GM12878 (cell line): ENCODE results near the gene ZNF423. TPM values are rescaled to one million over a fixed set of nuclear protein-coding genes. Genes with fewer than 3 reads are reported as not detected.

Experiments used
- ATAC-seq: fragments of 200-7000 bp; cut with Tn5 transposase; 3 replicates; pipeline ENCODE4 v1.9.1; 2020; ENCODE audit warnings: mild to moderate bottlenecking, moderate library complexity
- BruUV-seq: library from RNA; stranded (reverse); fragments of 400-500 nt; replicated peaks from 2 replicates; lab custom pipeline; 2021; lab: Mats Ljungman, UMichigan
- CTCF ChIA-PET: fragments of 300-600 bp; sonication (Branson Sonifier 250); formaldehyde crosslinking; extraction: SDS; loops from one replicate; lab custom pipeline; 2021; ENCODE audit warnings: inconsistent platforms; lab: Yijun Ruan, JAX
- POLR2A ChIA-PET: fragments of 350-600 bp; formaldehyde crosslinking; extraction: SDS; loops from one replicate; lab custom pipeline; 2021; ENCODE audit warnings: inconsistent platforms; lab: Charles Lee
- RAD21 ChIA-PET: fragments of 300-600 bp; sonication (Branson Sonifier 250); formaldehyde crosslinking; loops from one replicate; lab custom pipeline; 2023; ENCODE audit warnings: antibody characterized with exemption; ENCODE audit not compliant: unreplicated experiment; lab: Charles Lee
- SMC1A ChIA-PET: fragments of 300-600 bp; sonication (Branson Sonifier 250); formaldehyde crosslinking; loops from one replicate; lab custom pipeline; 2023; ENCODE audit not compliant: unreplicated experiment, uncharacterized antibody; lab: Charles Lee
- DNase-seq: peaks from one replicate; pipeline ENCODE4 v3.0.0-alpha.2; 2011; ENCODE audit warnings: low read depth, low spot score
- FAIRE-seq: peaks from 3 replicates; lab custom pipeline; 2011; peaks lifted over from hg19 to GRCh38; lab: Jason Lieb, UNC
- H2AFZ ChIP-seq: 2 replicates; pipeline ENCODE4 v1.6.0; 2011; ENCODE audit warnings: low read depth, low read length, control low read depth; ENCODE audit not compliant: control insufficient read depth
- H3K27ac ChIP-seq: 2 replicates; pipeline ENCODE4 v1.5.1; 2011; ENCODE audit warnings: control low read depth; ENCODE audit not compliant: control insufficient read depth, insufficient read depth
- H3K27me3 ChIP-seq, 2 experiments: replicated peaks in 1 of 2; 2 replicates each; pipeline versions ENCODE4 v1.6.0 to v1.6.1; 2011; ENCODE audit warnings: low read length in 1 of 2; ENCODE audit not compliant: control insufficient read depth in 2 of 2, insufficient read depth in 2 of 2
- H3K36me3 ChIP-seq, 2 experiments: 2 replicates each; pipeline ENCODE4 v1.5.1; 2011; ENCODE audit warnings: low read length in 1 of 2; ENCODE audit not compliant: control insufficient read depth in 2 of 2, insufficient read depth in 2 of 2
- H3K4me1 ChIP-seq: 2 replicates; pipeline ENCODE4 v1.6.1; 2011; ENCODE audit warnings: mild to moderate bottlenecking, low read length, moderate library complexity, mixed read lengths; ENCODE audit not compliant: control insufficient read depth, insufficient read depth
- H3K4me2 ChIP-seq: 2 replicates; pipeline ENCODE4 v1.6.0; 2011; ENCODE audit warnings: control low read depth; ENCODE audit not compliant: control insufficient read depth, insufficient read depth
- H3K4me3 ChIP-seq: fragments of 200-600 bp; sonication (generic); 2 replicates; pipeline ENCODE4 v1.5.1; 2016
- H3K79me2 ChIP-seq: 2 replicates; pipeline ENCODE4 v1.6.0; 2011; ENCODE audit warnings: low read length; ENCODE audit not compliant: control insufficient read depth, insufficient read depth
- H3K9ac ChIP-seq: 2 replicates; pipeline ENCODE4 v1.8.0; 2011; ENCODE audit warnings: low read length, control low read depth, mixed read lengths; ENCODE audit not compliant: control insufficient read depth, insufficient read depth
- H3K9me3 ChIP-seq: replicated peaks from 3 replicates; pipeline ENCODE4 v1.5.1; 2011; ENCODE audit warnings: mild to moderate bottlenecking, low read length; ENCODE audit not compliant: control insufficient read depth, insufficient read depth
- H4K20me1 ChIP-seq: 2 replicates; pipeline ENCODE4 v1.6.0; 2011; ENCODE audit not compliant: control insufficient read depth, insufficient read depth
- BHLHE40 ChIP-seq, 2 experiments: fragments of 450-650 bp in 1 of 2; IDR thresholded peaks; 2 replicates each; pipeline ENCODE4 v1.6.1; 2011 to 2017; ENCODE audit warnings: low read depth in 2 of 2, borderline replicate concordance in 1 of 2, improper control_type of control experiment in 1 of 2, low read length in 1 of 2, mild to moderate bottlenecking in 1 of 2
- BMI1 ChIP-seq: fragments of 450-650 bp; IDR thresholded peaks from 2 replicates; pipeline ENCODE4 v1.6.1; 2016; ENCODE audit warnings: mild to moderate bottlenecking, moderate library complexity, borderline replicate concordance
- BRCA1 ChIP-seq: IDR thresholded peaks from 2 replicates; pipeline ENCODE4 v1.6.1; 2011; ENCODE audit warnings: low read depth, low read length, improper control_type of control experiment
- CEBPB ChIP-seq, 2 experiments: fragments of 150-350 bp in 1 of 2; IDR thresholded peaks; 2 replicates each; pipeline ENCODE4 v1.6.1; 2012 to 2014; ENCODE audit warnings: low read depth in 2 of 2, low read length in 2 of 2, borderline replicate concordance in 1 of 2, inconsistent platforms in 1 of 2
- ESRRA ChIP-seq: IDR thresholded peaks from 2 replicates; pipeline ENCODE4 v1.6.1; 2012; ENCODE audit warnings: mild to moderate bottlenecking, low read length, improper control_type of control experiment
- FOXK2 ChIP-seq: fragments of 450-650 bp; IDR thresholded peaks from 2 replicates; pipeline ENCODE4 v1.6.1; 2017; ENCODE audit warnings: mild to moderate bottlenecking, moderate library complexity
- IKZF1 ChIP-seq: fragments of 450-650 bp; conservative IDR thresholded peaks from 2 replicates; pipeline ENCODE4 v1.6.1; 2017; ENCODE audit warnings: antibody characterized with exemption, mild to moderate bottlenecking
- NFIC ChIP-seq: IDR thresholded peaks from 2 replicates; pipeline ENCODE4 v1.6.1; 2012; ENCODE audit warnings: low read depth, mild to moderate bottlenecking, inconsistent platforms, low read length, moderate library complexity
- NFYB ChIP-seq: IDR thresholded peaks from 2 replicates; pipeline ENCODE4 v1.6.1; 2011; ENCODE audit warnings: low read depth, mild to moderate bottlenecking, low read length, improper control_type of control experiment, moderate library complexity; ENCODE audit not compliant: insufficient read depth
- PAX5 ChIP-seq: IDR thresholded peaks from 2 replicates; pipeline ENCODE4 v1.6.1; 2011; ENCODE audit warnings: low read depth, low read length, borderline replicate concordance
- PRDM15 ChIP-seq: fragments of 450-650 bp; formaldehyde crosslinking; IDR thresholded peaks from 2 replicates; pipeline ENCODE4 v1.4.0; 2020; ENCODE audit warnings: mild to moderate bottlenecking, moderate library complexity
- RELA ChIP-seq: fragments of 450-650 bp; IDR thresholded peaks from 2 replicates; pipeline ENCODE4 v1.8.0; 2014; ENCODE audit warnings: borderline replicate concordance; ENCODE audit not compliant: partially characterized antibody
- SMAD1 ChIP-seq: fragments of 450-650 bp; IDR thresholded peaks from 2 replicates; pipeline ENCODE4 v1.6.1; 2018; ENCODE audit warnings: mild to moderate bottlenecking, low read depth; ENCODE audit not compliant: partially characterized antibody
- SMARCA5 ChIP-seq: fragments of 450-650 bp; IDR thresholded peaks from 2 replicates; pipeline ENCODE4 v1.6.1; 2017; ENCODE audit warnings: mild to moderate bottlenecking
- TARDBP ChIP-seq: IDR thresholded peaks from 2 replicates; pipeline ENCODE4 v1.6.1; 2016; ENCODE audit warnings: borderline replicate concordance
- ZNF622 ChIP-seq: fragments of 450-650 bp; IDR thresholded peaks from 2 replicates; pipeline ENCODE4 v1.6.1; 2017; ENCODE audit warnings: mild to moderate bottlenecking, inconsistent platforms
- ZZZ3 ChIP-seq: IDR thresholded peaks from 2 replicates; pipeline ENCODE4 v1.6.1; 2011; ENCODE audit warnings: low read depth; ENCODE audit not compliant: control insufficient read depth, insufficient read length
- WGBS: methylation state at CpG from one replicate; pipeline ENCODE4 v1.1.6; 2016; ENCODE audit warnings: low lambda C conversion rate; ENCODE audit not compliant: insufficient replicate concordance, insufficient coverage; ENCODE audit errors: missing lambda C conversion rate; 5-methylcytosine and 5-hydroxymethylcytosine counted together
- in situ Hi-C: fragments of 300-500 bp; cut with MboI; formaldehyde crosslinking; loops from 9 replicates; pipeline ENCODE4 v1.14.3; 2018; ENCODE audit warnings: mixed read lengths
- intact Hi-C: fragments of 100-400 bp; cut with micrococcal nuclease; formaldehyde crosslinking; loops from one replicate; pipeline ENCODE4 v1.14.2; 2022; ENCODE audit not compliant: unreplicated experiment
- polyA plus RNA-seq, 11 experiments: library from polyadenylated mRNA; depleted of rRNA in 4 of 11; unstranded in 6 of 11; stranded (reverse) in 5 of 11; fragments of >200 nt; fragmentation: Nextera tagmentation in 4 of 11; fragmentation: Illumina TruSeq in 1 of 11; extraction: Ambion mirVana in 4 of 11; extraction: Trizol in 1 of 11; gene quantifications; 1 replicate in 1 of 11; 2 replicates in 10 of 11; pipeline versions ENCODE4 v1.2.1 to v1.2.3, GENCODE V29; 2011 to 2016; ENCODE audit warnings: inconsistent platforms in 2 of 11, missing spikeins in 2 of 11, low read depth in 1 of 11
- total RNA-seq, 4 experiments: library from RNA; depleted of rRNA in 3 of 4; stranded (reverse); fragments of >200 nt in 3 of 4; fragmentation: Illumina TruSeq in 1 of 4; extraction: Trizol in 1 of 4; gene quantifications; 2 replicates each; pipeline versions ENCODE4 v1.2.1 to v1.2.3, GENCODE V29; 2013 to 2021
- TF ChIP-seq, protein P1 (sequence below): fragments of 450-650 bp; IDR thresholded peaks from 2 replicates; pipeline ENCODE4 v1.6.1; 2017; ENCODE audit warnings: mild to moderate bottlenecking, low read depth, inconsistent platforms; ENCODE audit not compliant: poor library complexity, severe bottlenecking
- TF ChIP-seq, protein P2 (sequence below): IDR thresholded peaks from 2 replicates; pipeline ENCODE4 v1.6.1; 2012; ENCODE audit warnings: low read depth, low read length, improper control_type of control experiment

ZNF423 gene
- total and polyA plus RNA-seq, 10 of the 15 experiments (the other 5 are each of a cell fraction or from before 2014, with no cell fraction given), result 0.03 to 0.64 (median 0.10) TPM

DNA sequence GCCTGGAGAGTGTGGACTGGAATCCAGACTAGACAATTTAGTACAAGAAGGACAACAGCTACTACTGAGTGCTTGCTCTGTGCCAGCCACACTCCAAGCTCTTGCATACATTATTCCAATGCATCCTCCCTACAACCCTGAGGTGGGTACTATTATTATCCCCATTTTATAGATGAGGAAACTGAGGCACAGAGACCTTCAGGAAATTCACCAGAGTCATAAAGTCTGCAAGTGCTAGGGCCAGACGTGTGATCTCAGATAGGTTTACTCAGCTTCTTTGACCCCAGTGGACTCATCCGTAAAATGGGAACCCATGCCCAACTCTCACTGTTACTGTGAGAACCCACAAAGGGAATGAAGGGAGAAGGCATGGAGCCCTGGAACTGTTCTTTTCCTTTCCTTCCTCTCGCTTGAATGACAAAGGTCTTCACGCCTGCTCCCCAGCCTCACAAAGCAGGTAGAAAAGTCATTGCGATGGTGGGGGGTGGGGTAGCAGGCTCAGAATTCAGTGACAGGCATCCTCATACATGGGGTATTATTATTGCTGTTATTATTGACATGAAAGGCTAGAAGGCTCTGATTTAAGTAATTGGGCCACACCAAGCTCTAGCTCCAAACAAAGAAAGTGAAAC lies 160.0 kb downstream of the ZNF423 start:
- no TSS peak for BruUV-seq
- no peak overlapping the region for H3K4me2 ChIP-seq
- intact Hi-C loops (no loop called here), in situ Hi-C loops (no loop called here)
- ChIA-PET RAD21 (no interaction called here), SMC1A (no interaction called here), POLR2A (no interaction called here), CTCF (no interaction called here)
- no peak overlapping the region for H3K4me3 ChIP-seq
- FAIRE-seq (no peak), DNase-seq (no peak), ATAC-seq (no peak)
- no peaks in the 10 kb centered on the region for H3K79me2 ChIP-seq
- TF ChIP-seq PRDM15 (CRISPR knock-in tag) (no peak), RELA (no peak), BMI1 (no peak), CEBPB (IDR thresholded peaks at IDR 0.05; ENCODE audit: borderline replicate concordance in 1 of 2, low read depth in 2 of 2, low read length in 2 of 2) (no peak), ZNF622 (no peak), IKZF1 (no peak), BHLHE40 (IDR thresholded peaks at IDR 0.05; ENCODE audit: borderline replicate concordance in 1 of 2, low read depth in 2 of 2, low read length in 1 of 2) (no peak), ESRRA (no peak), NFIC (no peak), BRCA1 (no peak), SMAD1 (no peak), ZZZ3 (no peak), TARDBP (no peak), SMARCA5 (no peak), FOXK2 (no peak), NFYB (no peak), PAX5 (no peak)
- TF ChIP-seq, protein P1, sequence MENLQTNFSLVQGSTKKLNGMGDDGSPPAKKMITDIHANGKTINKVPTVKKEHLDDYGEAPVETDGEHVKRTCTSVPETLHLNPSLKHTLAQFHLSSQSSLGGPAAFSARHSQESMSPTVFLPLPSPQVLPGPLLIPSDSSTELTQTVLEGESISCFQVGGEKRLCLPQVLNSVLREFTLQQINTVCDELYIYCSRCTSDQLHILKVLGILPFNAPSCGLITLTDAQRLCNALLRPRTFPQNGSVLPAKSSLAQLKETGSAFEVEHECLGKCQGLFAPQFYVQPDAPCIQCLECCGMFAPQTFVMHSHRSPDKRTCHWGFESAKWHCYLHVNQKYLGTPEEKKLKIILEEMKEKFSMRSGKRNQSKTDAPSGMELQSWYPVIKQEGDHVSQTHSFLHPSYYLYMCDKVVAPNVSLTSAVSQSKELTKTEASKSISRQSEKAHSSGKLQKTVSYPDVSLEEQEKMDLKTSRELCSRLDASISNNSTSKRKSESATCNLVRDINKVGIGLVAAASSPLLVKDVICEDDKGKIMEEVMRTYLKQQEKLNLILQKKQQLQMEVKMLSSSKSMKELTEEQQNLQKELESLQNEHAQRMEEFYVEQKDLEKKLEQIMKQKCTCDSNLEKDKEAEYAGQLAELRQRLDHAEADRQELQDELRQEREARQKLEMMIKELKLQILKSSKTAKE, result no peak
- TF ChIP-seq, protein P2, sequence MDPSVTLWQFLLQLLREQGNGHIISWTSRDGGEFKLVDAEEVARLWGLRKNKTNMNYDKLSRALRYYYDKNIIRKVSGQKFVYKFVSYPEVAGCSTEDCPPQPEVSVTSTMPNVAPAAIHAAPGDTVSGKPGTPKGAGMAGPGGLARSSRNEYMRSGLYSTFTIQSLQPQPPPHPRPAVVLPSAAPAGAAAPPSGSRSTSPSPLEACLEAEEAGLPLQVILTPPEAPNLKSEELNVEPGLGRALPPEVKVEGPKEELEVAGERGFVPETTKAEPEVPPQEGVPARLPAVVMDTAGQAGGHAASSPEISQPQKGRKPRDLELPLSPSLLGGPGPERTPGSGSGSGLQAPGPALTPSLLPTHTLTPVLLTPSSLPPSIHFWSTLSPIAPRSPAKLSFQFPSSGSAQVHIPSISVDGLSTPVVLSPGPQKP, result no peak
- WGBS, result 42% methylated on average over 5 of the region's 5 CpGs
- no peak overlapping the region for H2AFZ ChIP-seq
- H3K27me3 ChIP-seq, result peaks cover 0 to 2% of the 10 kb centered on the region in 2 experiments; a peak in 1 of 4 replicates
- H3K9me3 ChIP-seq, result no peaks in the 10 kb centered on the region
- H3K27ac ChIP-seq, result no peak overlapping the region
- H3K4me1 ChIP-seq, result 0 out of 2 replicates have a peak, but pooled peaks cover 3% of the 10 kb centered on the region
- no peaks in the 10 kb centered on the region for H3K36me3 ChIP-seq
- H4K20me1 ChIP-seq, result no peaks in the 10 kb centered on the region
- no peak overlapping the region for H3K9ac ChIP-seq
